Endothelial cell of hepatic sinusoid (primary cell): ENCODE measurements around the gene FAM53A.

Source experiments
- in situ Hi-C: cut with HindIII; loops from 2 replicates; pipeline ENCODE4 v1.10.0; 2017; ENCODE audit warnings: low sequenced_read_pairs

FAM53A gene, protein sequence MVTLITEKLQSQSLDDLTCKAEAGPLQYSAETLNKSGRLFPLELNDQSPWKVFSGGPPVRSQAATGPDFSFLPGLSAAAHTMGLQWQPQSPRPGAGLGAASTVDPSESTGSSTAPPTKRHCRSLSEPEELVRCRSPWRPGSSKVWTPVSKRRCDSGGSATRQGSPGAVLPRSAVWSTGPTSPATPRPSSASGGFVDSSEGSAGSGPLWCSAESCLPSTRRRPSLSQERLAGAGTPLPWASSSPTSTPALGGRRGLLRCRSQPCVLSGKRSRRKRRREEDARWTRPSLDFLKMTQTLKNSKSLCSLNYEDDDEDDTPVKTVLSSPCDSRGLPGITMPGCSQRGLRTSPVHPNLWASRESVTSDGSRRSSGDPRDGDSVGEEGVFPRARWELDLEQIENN

DNA sequence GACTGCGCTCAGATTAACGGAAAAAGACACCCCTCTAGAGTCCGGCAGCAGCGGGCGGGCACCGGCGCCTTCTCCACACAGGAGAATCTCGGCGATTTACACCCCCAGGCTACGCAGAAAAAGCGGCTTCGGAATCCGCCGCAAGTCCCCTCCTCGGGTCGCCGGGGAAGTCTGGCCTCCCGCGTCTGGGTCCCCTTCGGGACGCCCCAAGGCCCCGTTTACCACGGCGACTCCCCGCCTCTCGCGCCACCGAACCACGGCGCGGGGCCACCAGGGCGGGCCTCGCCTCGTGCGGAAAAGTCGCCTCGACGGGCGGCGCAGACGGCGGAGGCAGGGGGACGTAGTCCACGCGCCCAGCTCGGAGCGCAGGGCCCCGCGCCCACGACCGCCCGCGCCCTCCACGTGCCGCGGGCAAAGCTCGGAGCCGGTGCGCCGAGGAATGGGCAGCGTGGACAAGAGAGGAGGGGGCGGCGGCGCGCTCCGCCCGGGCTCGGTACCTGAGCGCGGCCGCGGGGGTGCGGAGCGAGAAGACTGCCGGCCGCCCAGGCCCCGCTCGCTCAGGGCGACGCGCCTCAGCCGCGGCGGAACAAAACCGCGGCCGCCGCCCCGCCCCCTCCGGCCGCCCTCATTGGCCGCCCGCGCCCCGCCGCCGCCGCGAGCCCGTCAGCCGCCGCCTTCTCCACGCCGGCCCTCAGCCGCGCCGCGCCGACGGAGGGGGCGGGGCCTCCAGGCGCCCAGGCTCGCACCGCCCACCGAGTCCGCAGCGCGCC lies at the start of gene FAM53A:
Gene FAM53A, minus strand, starts transcription at position 578 of the 770 bp plus-strand sequence. CDS start 15,572 bp downstream, outside the sequence.
- in situ Hi-C loops = no loop called here

DNA sequence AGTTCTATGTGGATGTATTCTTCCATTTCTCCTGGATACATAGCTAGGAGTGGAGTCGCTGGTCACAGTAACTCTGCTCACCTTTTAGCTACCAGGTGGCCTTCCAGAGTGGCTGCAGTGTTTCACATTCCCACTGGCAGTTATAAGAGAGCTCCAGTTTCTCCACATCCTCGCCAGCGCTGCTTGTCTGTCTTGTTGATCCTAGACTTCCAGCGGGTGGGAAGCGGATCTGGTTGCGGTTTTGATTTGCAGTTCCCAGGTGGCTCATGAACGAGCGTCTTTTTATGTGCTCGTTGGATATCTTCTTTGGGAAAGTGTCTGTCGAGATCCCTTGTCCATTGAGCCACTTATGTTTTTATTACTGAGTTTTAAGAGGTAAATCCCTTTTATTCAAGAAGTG lies 48.8 kb upstream of the FAM53A start:
- in situ Hi-C loops = no loop called here

DNA sequence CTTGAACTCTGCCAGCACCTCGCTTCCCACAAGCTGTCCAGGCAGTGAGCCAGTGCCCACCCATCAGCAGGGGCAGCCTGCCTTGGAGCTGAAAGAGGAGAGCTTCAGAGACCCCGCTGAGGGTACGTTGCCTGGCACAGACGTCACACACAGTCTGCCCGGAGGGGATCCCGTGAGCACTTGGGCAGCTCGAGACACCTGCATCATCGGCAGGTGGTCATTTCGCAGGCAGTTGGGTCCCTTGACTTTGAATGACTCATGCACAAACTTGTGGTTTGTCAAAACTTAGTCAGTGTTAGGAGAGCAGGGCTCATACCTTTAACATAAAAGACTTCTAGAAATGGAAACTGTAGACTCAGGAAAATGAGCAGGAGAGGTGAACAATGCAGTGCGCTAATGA lies 47.1 kb upstream of the FAM53A start:
- in situ Hi-C loops = no loop called here

DNA sequence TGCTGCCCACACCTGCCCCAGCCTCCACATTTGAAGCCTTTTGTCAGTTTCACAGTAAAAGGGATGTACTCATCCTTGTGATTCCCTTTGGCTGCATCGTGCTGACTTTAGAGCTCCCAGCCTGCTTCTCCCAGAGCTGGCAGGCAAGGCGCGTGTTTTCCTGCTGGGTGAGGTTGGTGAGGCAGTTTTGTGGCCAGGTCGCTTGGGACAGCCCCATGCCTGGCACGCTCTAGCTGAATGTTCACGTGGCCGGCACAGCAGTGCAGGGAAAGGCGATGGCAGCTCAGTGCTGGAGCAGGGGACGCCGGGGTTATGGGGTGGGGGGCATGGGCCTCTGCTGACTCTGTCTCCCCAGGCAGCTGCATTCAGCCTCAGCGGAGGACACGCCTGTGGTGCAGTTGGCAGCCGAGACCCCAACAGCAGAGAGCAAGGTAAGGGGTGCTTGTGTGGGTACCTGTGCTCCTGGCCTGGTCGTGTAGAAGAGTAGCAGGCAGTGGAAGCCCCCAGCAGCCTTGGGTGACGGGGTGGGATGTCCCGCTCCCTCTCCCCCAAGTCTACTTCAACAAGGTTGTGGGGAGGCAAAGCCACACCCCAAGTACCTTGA lies 46.5 kb upstream of the FAM53A start:
- in situ Hi-C loops = no loop called here

DNA sequence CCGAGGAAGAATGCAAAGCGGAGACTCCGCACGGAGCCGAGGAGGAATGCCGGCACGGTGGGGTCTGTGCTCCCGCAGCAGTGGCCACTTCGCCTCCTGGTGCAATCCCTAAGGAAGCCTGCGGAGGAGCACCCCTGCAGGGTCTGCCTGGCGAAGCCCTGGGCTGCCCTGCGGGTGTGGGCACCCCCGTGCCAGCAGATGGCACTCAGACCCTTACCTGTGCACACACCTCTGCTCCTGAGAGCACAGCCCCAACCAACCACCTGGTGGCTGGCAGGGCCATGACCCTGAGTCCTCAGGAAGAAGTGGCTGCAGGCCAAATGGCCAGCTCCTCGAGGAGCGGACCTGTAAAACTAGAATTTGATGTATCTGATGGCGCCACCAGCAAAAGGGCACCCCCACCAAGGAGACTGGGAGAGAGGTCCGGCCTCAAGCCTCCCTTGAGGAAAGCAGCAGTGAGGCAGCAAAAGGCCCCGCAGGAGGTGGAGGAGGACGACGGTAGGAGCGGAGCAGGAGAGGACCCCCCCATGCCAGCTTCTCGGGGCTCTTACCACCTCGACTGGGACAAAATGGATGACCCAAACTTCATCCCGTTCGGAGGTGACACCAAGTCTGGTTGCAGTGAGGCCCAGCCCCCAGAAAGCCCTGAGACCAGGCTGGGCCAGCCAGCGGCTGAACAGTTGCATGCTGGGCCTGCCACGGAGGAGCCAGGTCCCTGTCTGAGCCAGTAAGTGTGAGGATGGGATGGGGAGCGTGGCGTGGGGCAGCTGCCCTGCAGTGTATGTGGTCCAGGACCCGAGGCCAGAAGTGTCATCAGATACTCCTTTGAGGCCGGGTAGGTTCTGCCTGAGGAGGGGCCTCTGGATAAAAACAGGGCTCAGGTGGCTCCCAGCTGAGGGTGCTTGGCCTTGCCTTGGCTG lies 44.2 kb upstream of the FAM53A start:
- in situ Hi-C loops = no loop called here

DNA sequence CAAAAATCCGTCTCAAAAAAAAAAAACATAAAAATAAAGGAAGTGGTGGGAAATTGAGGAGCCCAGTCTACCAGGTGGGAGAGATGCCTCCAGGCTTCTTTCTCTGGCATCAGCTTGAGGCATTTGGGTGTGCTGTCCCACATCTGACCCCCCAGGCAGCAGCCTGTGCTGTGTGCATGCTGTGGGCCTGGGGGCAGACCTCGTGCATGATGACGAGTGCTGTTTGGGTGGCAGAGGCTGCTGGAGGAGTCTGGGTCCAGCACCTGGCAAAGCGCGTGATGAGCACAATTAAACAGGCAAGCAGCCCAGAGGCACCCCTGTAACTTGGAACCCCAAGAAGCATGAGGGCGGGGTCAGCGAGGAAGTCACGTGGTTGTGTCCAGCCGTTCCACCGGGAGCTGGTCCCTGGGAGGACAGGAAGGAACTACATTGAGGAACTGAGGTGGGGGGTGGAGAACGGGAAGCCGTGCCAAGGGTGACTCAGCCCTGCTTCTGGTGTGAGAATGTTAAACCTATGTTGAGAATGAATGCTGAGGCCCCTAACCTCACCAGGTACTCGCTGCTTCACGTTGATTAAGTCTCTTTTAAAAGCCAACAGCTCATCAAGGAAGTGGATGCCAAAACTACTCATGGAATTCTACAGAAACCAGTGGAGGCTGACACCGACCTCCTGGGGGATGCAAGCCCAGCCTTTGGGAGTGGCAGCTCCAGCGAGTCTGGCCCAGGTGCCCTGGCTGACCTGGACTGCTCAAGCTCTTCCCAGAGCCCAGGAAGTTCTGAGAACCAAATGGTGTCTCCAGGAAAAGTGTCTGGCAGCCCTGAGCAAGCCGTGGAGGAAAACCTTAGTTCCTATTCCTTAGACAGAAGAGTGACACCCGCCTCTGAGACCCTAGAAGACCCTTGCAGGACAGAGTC lies 43.3 kb upstream of the FAM53A start:
- in situ Hi-C loops = no loop called here

DNA sequence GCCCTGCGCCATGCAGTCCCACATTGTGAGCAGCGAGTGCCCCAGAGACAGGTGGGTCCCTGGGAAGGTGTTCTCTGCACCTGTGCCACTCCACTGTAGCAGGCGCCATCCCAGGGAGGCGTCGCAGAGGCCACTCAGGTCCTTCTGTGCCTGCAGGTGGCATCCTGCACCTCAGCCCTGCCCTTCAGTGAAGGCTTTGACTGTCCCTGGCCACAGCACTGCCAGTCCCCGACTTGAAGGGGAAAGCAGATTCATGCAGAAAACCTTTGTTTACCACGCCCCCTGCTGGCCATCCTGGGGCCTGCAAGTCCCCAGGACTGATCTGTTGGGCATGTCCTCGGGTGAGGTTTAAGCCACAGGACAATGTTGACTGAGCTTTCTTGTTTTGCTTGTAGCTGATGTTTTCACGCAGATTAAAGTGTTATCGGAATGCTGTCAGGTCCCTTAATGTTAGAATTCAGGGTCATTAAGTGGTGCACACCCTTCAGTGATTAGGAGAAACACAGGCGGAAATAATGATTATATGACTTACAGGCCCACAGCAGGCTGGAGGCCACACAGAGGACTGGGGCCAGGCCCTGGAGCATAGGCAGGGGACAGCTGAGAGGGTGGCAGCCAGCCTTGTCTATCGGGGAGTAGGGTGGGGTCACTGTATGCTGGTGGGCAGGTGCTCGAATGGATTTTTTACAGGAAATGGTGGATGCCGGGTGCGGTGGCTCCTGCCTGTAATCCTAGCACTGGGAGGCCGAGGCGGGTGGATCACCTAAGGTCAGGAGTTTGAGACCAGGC lies 42.2 kb upstream of the FAM53A start:
- in situ Hi-C loops = no loop called here

DNA sequence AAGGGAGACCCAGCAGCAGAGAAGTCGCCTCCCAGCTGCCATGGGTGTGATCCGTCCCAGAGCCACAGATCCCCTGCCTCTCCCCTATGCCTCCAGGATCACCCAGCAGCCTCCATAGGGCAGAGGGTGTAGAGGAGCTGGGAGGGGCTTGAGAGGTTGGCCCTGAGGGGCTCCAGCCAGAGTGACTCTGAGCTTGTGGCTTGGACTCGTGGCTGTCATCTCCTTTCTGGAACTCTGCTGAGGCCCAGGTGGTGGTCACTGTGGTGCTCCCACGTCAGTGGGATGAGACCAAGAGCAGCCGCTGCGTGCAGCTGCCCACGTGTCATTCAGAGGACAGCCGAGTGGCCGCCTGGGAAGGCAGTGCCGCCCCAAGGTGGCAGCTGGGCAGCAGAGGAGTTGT lies 41.4 kb upstream of the FAM53A start:
- in situ Hi-C loops = no loop called here

DNA sequence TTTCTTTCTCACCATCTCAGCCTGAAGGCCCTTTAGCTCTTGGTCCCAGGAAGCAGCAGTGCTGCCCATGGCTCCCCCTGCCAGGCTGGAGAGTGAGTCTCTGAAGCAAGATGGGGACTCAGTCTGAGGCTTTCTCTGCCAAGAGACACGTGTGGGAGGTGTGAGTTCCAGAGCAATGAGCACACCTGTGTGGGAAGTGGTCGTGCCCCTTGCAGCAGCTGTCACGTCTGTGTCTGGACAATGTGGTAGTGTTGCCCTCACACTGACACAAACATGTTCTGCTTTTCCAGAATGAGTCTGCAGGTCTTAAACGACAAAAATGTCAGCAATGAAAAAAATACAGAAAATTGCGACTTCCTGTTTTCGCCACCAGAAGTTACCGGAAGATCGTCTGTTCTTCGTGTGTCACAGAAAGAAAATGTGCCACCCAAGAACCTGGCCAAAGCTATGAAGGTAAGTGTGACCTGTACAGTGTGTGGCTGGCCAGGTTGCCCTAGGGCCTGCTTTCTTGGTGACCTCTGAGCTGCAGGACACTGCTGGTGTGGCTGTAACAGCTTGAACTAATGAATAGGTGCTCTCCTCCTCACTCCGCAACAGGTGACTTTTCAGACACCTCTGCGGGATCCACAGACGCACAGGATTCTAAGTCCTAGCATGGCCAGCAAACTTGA lies 39.2 kb upstream of the FAM53A start:
- in situ Hi-C loops = no loop called here

DNA sequence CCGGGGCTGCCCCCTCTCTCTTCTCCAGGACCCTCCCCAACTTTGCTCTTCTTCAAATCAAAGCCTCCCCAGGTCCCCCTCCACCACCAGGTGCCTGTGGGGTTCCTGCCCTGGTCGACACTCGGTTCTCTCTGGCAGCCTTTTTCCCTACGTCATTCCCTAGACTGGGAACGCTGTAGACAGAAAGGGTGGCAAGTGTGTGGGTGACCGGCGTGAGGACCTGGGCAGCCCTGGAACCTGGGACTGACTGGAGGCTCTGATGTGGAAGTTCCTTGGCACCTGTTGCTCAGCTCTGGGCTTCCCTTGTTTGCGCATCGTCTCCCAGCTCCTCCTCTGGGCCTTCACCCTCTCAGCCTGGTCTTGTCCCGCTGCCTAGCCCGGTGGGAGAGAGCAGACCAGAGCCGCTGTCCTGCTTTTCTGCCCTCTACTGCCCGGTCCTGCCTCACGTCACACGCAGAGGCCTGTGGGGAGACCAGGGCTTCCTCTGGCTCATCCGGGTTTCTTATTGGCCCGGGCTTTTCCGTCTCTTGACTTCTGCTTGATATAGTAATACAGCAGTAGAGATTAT lies 38.5 kb upstream of the FAM53A start:
- in situ Hi-C loops = no loop called here

DNA sequence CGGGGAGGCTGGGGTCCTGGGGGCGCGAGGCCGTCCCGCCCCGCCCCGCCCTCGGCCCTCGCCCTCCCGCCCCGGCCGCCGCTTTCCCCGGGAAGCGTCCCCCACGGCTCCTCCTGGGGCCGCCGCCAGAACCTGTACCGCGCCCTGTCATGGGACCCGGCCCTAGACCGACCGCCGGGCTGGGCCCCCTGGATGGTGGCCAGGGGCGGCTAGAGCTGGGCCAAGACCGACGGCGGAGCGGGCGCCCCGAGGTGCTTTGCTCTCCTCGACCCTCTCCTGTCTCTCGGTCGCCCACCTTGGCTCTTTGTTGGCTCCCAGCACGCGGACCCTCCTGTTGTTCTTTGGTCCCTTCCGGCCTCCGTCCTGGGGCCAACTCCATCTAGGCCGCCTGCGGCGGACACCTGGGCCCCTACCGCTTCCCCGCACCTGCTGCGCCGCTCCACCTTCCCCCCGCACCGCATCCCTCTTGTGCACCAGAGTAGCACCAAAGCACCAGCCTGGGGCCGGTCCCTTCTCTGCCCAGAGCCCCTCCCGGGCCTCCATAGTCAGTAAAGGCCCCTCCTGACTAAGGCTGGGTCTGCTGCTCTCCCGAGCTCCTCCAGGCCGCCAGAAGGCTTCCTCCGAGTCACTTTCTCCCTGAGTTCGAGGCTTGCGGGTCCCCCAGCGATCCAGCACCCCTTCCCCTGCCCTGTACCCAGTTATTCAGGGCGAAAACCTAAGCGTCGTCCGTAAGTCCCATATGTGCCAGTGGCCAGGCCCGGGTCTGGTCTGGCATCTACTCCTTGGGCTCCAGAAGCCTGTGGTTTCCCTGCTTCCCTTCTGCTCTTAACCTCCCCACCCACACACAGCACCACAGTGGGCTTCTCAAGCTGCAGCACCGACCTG lies 37.8 kb upstream of the FAM53A start:
- in situ Hi-C loops = no loop called here

DNA sequence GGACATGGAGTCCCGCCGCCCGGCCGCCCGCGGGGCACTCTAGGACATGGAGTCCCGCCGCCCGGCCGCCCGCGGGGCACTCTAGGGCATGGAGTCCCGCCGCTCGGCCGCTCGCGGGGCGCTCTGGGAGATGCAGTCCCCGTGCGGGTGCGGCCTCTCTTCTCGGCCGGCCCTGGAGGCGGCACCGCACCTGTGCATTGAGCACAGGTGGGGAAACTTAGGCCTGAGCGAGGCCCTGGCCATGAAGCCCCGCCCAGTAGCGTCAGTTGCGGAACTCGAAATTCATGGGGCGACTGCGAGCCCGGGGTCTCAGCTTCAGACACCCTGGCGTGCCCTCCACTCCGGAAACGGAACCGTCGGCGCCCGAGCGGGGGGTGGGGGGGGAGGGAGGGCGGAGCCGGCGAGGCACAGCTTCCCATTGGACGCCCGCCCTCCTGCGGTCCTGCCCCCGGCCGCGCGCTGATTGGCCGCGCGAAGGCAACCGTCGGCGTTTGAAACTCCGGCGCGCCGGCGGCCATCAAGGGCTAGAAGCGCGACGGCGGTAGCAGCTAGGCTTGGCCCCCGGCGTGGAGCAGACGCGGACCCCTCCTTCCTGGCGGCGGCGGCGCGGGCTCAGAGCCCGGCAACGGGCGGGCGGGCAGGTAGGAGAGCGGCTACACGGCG lies 37.0 kb upstream of the FAM53A start, which contains the start of the genes TACC3 and TMEM129:
Gene TACC3, plus strand, starts transcription at position 519 of the 663 bp plus-strand sequence. CDS start 1,901 bp downstream, outside the sequence.
Gene TMEM129, minus strand, starts transcription at position 321 of the 663 bp plus-strand sequence. CDS start 486 bp downstream, outside the sequence.
- in situ Hi-C loops = no loop called here

DNA sequence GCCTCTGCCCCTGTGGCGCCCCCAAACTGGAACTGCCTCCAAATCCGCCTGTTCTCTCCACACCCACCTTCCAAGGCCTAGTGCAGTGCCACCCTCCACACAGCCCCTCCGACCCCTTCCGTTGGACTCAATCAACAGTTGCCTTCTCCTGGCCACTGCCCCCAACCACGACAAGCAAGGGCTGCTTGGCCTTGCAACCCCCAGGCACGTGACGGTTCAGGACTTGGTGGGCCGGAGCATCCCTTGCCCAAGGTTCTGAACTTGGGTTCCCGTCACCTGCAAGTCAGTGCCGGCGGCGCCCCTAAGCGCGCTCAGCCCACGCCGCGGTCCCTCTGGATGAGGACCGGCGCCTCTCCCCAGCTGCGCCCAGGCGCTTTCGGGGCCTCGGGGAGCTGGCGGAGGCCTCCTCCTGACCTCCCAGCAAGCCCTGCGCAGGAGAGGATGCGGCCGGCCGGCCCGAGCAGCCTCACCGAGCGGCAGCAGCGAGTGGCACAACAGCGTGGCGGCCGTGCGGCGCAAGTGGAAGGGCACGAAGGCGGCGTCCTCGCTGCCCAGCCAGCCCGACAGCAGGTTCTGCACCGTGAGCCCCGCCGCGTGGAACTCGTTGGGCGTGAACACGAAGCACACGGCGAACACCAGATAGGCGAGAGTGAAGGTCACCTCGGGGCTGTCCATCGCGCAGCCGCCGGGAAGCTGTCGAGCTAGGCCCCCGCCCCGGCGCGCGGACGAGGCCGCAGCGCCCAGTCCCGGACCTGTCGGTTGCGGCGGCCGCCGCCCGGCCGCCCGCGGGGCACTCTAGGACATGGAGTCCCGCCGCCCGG lies 36.3 kb upstream of the FAM53A start:
- in situ Hi-C loops = no loop called here

DNA sequence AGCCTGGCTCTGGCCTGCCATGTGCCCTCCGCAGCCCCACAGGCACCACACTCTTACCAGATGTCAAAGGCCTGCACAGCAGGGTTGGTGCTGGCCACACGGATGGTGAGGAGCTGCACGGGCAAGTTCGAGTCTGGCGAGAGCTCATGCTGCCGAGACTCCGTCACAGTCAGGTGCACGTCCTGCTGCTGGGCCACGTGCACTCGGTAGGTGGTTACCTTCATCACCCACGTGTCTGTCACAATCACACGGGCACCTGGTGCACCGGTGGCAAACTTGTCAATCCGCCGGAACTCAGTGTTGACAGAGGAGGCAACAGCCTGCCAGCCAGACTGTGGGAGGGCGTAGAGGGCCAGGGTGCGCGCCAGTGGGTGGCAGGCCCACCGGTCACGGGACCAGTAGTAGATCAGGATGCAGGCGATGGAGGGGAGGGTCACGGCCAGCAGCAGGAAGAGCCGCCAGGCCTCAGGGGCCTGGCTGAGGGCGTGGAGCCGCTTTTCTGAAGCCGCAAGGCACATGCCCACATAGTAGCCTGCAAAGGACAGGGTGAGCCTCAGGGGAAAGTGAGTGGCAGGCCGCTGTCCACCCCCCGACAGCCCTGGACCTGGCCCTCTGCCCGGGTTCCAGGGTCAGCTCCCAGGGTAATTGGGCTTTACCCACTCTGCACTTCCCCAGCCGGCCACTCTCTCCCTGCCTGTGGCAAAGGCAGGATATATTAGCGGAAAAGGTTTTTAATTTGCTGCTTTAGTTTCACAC lies 34.2 kb upstream of the FAM53A start:
- in situ Hi-C loops = no loop called here
